ENCODE measurements around the gene DMKN. TPM values are rescaled to one million over a fixed set of nuclear protein-coding genes. Genes with fewer than 3 reads are reported as not detected.

DMKN gene
- total and polyA plus RNA-seq, 2 experiments from 2014 or later, result 220 to 289 TPM

- Histone ChIP-seq H3K4me1 (ENCODE audit: low read depth) (no peaks in the 10 kb centered on the region), H3K27me3 (peaks cover 5% of the 10 kb centered on the region), H3K27ac (no peak overlapping the region), H3K4me3 (no peak overlapping the region), H3K9me3 (ENCODE audit: low read depth) (no peaks in the 10 kb centered on the region), H3K36me3 (no peaks in the 10 kb centered on the region)
- no peak for DNase-seq (ENCODE audit: low read depth in 1 of 2, low spot score in 1 of 2)
- no peak for TF ChIP-seq CTCF (IDR thresholded peaks at IDR 0.05; ENCODE audit: low read depth, low read length)
These were observed 40.0 kb upstream of the DMKN start for GRCh38 chr19:35553385-35554000.

- no peak overlapping the region for H3K4me3 ChIP-seq
- no peaks in the 10 kb centered on the region for H3K4me1 ChIP-seq (ENCODE audit: low read depth)
- DNase-seq (ENCODE audit: low read depth in 1 of 2, low spot score in 1 of 2), result no peak
- H3K27ac ChIP-seq, result no peak overlapping the region
- no peak for TF ChIP-seq CTCF (IDR thresholded peaks at IDR 0.05; ENCODE audit: low read depth, low read length)
- H3K36me3 ChIP-seq, result no peaks in the 10 kb centered on the region
- H3K9me3 ChIP-seq (ENCODE audit: low read depth), result no peaks in the 10 kb centered on the region
- H3K27me3 ChIP-seq, result no peaks in the 10 kb centered on the region
These were observed 39.3 kb upstream of the DMKN start for GRCh38 chr19:35552534-35553384.

GRCh38 chr19:35551091-35551810, 37.8 kb upstream of the DMKN start:
- no peaks in the 10 kb centered on the region for H3K27me3 ChIP-seq
- H3K9me3 ChIP-seq (ENCODE audit: low read depth), result no peaks in the 10 kb centered on the region
- no peak for DNase-seq (ENCODE audit: low read depth in 1 of 2, low spot score in 1 of 2)
- H3K4me3 ChIP-seq, result no peak overlapping the region
- H3K36me3 ChIP-seq, result no peaks in the 10 kb centered on the region
- H3K27ac ChIP-seq, result no peak overlapping the region
- no peaks in the 10 kb centered on the region for H3K4me1 ChIP-seq (ENCODE audit: low read depth)
- no peak for TF ChIP-seq CTCF (IDR thresholded peaks at IDR 0.05; ENCODE audit: low read depth, low read length)

GRCh38 chr19:35549879-35550523, 36.6 kb upstream of the DMKN start:
- no peaks in the 10 kb centered on the region for H3K9me3 ChIP-seq (ENCODE audit: low read depth)
- no peaks in the 10 kb centered on the region for H3K27me3 ChIP-seq
- H3K27ac ChIP-seq, result no peak overlapping the region
- H3K4me3 ChIP-seq, result no peak overlapping the region
- DNase-seq (ENCODE audit: low read depth in 1 of 2, low spot score in 1 of 2), result no peak
- no peaks in the 10 kb centered on the region for H3K36me3 ChIP-seq
- no peak for TF ChIP-seq CTCF (IDR thresholded peaks at IDR 0.05; ENCODE audit: low read depth, low read length)
- no peaks in the 10 kb centered on the region for H3K4me1 ChIP-seq (ENCODE audit: low read depth)

- Histone ChIP-seq H3K36me3 (no peaks in the 10 kb centered on the region), H3K27ac (no peak overlapping the region), H3K4me3 (no peak overlapping the region), H3K4me1 (ENCODE audit: low read depth) (peaks cover 3% of the 10 kb centered on the region), H3K9me3 (ENCODE audit: low read depth) (no peaks in the 10 kb centered on the region), H3K27me3 (no peaks in the 10 kb centered on the region)
- TF ChIP-seq CTCF (IDR thresholded peaks at IDR 0.05; ENCODE audit: low read depth, low read length), result peak; percentile 68
- peak; percentile 81 to 89 for DNase-seq (ENCODE audit: low read depth in 1 of 2, low spot score in 1 of 2)
These were observed 35.8 kb upstream of the DMKN start for GRCh38 chr19:35549174-35549788.
